ENCODE data around the gene NTMT1. TPM values are rescaled to one million over a fixed set of nuclear protein-coding genes. Genes with fewer than 3 reads are reported as not detected.

Gene NTMT1
- total and polyA plus RNA-seq, 10 donors: 22.8 to 50.5 (median 36.6) TPM

- peaks cover 25 to 84% (median 56%) of the 10 kb centered on the region in 6 donors for H3K4me1 ChIP-seq
- no peaks in the 10 kb centered on the region for H3K27me3 ChIP-seq (replicated peaks in 1 of 7)
- H3K36me3 ChIP-seq: no peaks in the 10 kb centered on the region
- no peak for DNase-seq
- H3K9me3 ChIP-seq: no peaks in the 10 kb centered on the region
- 43 to 72% (median 68%) methylated on average over 4 to 6 of the region's 6 CpGs for WGBS, 5 donors
- H3K27ac ChIP-seq: peak overlapping the region in 7 of 8 donors; percentile 28 to 91 (median 87)
- no peak overlapping the region for H3K4me3 ChIP-seq
- TF ChIP-seq POLR2A (IDR thresholded peaks at IDR 0.05) (no peak), CTCF (IDR thresholded peaks at IDR 0.05 in 8 of 11, conservative IDR thresholded peaks at IDR 0.05 in 3 of 11) (no peak), POLR2AphosphoS5 (IDR thresholded peaks at IDR 0.05) (no peak)
- intact Hi-C loops (cut with DNase I; ENCODE audit: low total_unique reads): no loop called here
Observed at GRCh38 chr9:129607027-129607387, 19.0 kb upstream of the NTMT1 start.

- TF ChIP-seq CTCF (IDR thresholded peaks at IDR 0.05 in 8 of 11, conservative IDR thresholded peaks at IDR 0.05 in 3 of 11) (no peak), POLR2A (IDR thresholded peaks at IDR 0.05) (no peak)
- WGBS, 5 donors: 75 to 84% (median 81%) methylated on average over 18 to 27 of the region's 27 CpGs
- peak overlapping the region; percentile 5 to 91 (median 84) for H3K27ac ChIP-seq
- intact Hi-C loops (cut with DNase I; ENCODE audit: low total_unique reads): no loop called here
- H3K9me3 ChIP-seq: no peaks in the 10 kb centered on the region
- no peak overlapping the region for H3K4me3 ChIP-seq
- peak; percentile 78 for DNase-seq
- H3K4me1 ChIP-seq: peaks cover 25 to 77% (median 56%) of the 10 kb centered on the region in 6 donors
- H3K27me3 ChIP-seq (replicated peaks in 1 of 7): peaks cover 0 to 10% (median 0%) of the 10 kb centered on the region in 7 donors
- no peaks in the 10 kb centered on the region for H3K36me3 ChIP-seq
Observed at GRCh38 chr9:129608561-129609481, 17.1 kb upstream of the NTMT1 start.

GRCh38 chr9:129609486-129610212, 16.3 kb upstream of the NTMT1 start:
- no peaks in the 10 kb centered on the region for H3K9me3 ChIP-seq
- intact Hi-C loops (cut with DNase I; ENCODE audit: low total_unique reads): loop anchor here (2.0 kb wide), 1 partner anchor 471 kb away; no protein-coding TSS in a partner anchor
- 4 to 13% (median 10%) methylated on average over 11 to 29 of the region's 30 CpGs for WGBS, 5 donors
- no peaks in the 10 kb centered on the region for H3K36me3 ChIP-seq
- peak overlapping the region in 6 of 8 donors; percentile 79 to 91 (median 88) for H3K27ac ChIP-seq
- peak; percentile 85 for DNase-seq
- no peak for TF ChIP-seq POLR2A (IDR thresholded peaks at IDR 0.05)
- peak; percentile 10 to 19 (median 19) for TF ChIP-seq POLR2AphosphoS5 (IDR thresholded peaks at IDR 0.05)
- TF ChIP-seq CTCF (IDR thresholded peaks at IDR 0.05 in 8 of 11, conservative IDR thresholded peaks at IDR 0.05 in 3 of 11): no peak
- peak overlapping the region in 5 of 8 donors; percentile 54 to 83 (median 59) for H3K4me3 ChIP-seq
- peaks cover 25 to 79% (median 55%) of the 10 kb centered on the region in 6 donors for H3K4me1 ChIP-seq
- H3K27me3 ChIP-seq (replicated peaks in 1 of 7): peaks cover 0 to 10% (median 0%) of the 10 kb centered on the region in 7 donors

GRCh38 chr9:129610213-129610472, 15.8 kb upstream of the NTMT1 start:
- H3K27me3 ChIP-seq (replicated peaks in 1 of 7): peaks cover 0 to 10% (median 0%) of the 10 kb centered on the region in 7 donors
- no peak for DNase-seq
- H3K27ac ChIP-seq: peak overlapping the region; percentile 84 to 91 (median 88)
- intact Hi-C loops (cut with DNase I; ENCODE audit: low total_unique reads): loop anchor here (2.0 kb wide), 1 partner anchor 471 kb away; no protein-coding TSS in a partner anchor
- no peaks in the 10 kb centered on the region for H3K9me3 ChIP-seq
- WGBS, 5 donors: 0 to 3% (median 1%) methylated on average over 4 to 24 of the region's 24 CpGs
- no peak for TF ChIP-seq CTCF (IDR thresholded peaks at IDR 0.05 in 8 of 11, conservative IDR thresholded peaks at IDR 0.05 in 3 of 11)
- no peak for TF ChIP-seq POLR2AphosphoS5 (IDR thresholded peaks at IDR 0.05)
- no peak for TF ChIP-seq POLR2A (IDR thresholded peaks at IDR 0.05)
- peak overlapping the region; percentile 26 to 83 (median 54) for H3K4me3 ChIP-seq
- H3K36me3 ChIP-seq: no peaks in the 10 kb centered on the region
- peaks cover 25 to 75% (median 53%) of the 10 kb centered on the region in 6 donors for H3K4me1 ChIP-seq

All from spleen (tissue), 11 donors.